Stimulated activated naive CD8-positive, alpha-beta T cell treated with anti-CD3 and anti-CD28 coated beads, Interleukin-15, Interleukin-2, amounts not matched to agents 100 ng/mL and 50 ng/mL, for 24 hours (primary cell): ENCODE results near the gene GM2A.
"Not testable (repeated sequence)": the region's sequence is repeated elsewhere in the genome, so short reads cannot be mapped to it uniquely, and the experiment has no call there.

Experiments
- H3K27ac Mint-ChIP-seq: one replicate; pipeline ENCODE4 v1.8.0; 2021; ENCODE audit warnings: mild to moderate bottlenecking, mixed read lengths
- H3K27me3 Mint-ChIP-seq: one replicate; pipeline ENCODE4 v1.8.0; 2021; ENCODE audit warnings: mixed read lengths
- H3K36me3 Mint-ChIP-seq: one replicate; pipeline ENCODE4 v1.8.0; 2021; ENCODE audit warnings: low read depth, mixed read lengths
- H3K4me1 Mint-ChIP-seq: one replicate; pipeline ENCODE4 v1.8.0; 2021; ENCODE audit warnings: low read depth, mixed read lengths
- H3K4me3 Mint-ChIP-seq: one replicate; pipeline ENCODE4 v1.8.0; 2021; ENCODE audit warnings: mild to moderate bottlenecking, mixed read lengths
- H3K9me3 Mint-ChIP-seq: one replicate; pipeline ENCODE4 v1.8.0; 2021; ENCODE audit warnings: mixed read lengths

Gene GM2A

GRCh38 chr5:151281001-151281639, 28.1 kb downstream of the GM2A start:
- Mint-ChIP-seq H3K4me3 (no peak overlapping the region), H3K27me3 (no peaks in the 10 kb centered on the region), H3K27ac (no peak overlapping the region), H3K4me1 (no peaks in the 10 kb centered on the region), H3K9me3 (no peaks in the 10 kb centered on the region), H3K36me3 (no peaks in the 10 kb centered on the region)

- no peak overlapping the region for H3K4me3 Mint-ChIP-seq
- no peaks in the 10 kb centered on the region for H3K27me3 Mint-ChIP-seq
- no peak overlapping the region for H3K27ac Mint-ChIP-seq
- no peaks in the 10 kb centered on the region for H3K36me3 Mint-ChIP-seq
- H3K4me1 Mint-ChIP-seq, result no peaks in the 10 kb centered on the region
- H3K9me3 Mint-ChIP-seq, result no peaks in the 10 kb centered on the region
These were observed 30.3 kb downstream of the GM2A start for GRCh38 chr5:151283120-151283825.

GRCh38 chr5:151284392-151284967, 31.5 kb downstream of the GM2A start:
- Mint-ChIP-seq H3K4me3 (no peak overlapping the region), H3K27me3 (no peaks in the 10 kb centered on the region), H3K4me1 (no peaks in the 10 kb centered on the region), H3K9me3 (no peaks in the 10 kb centered on the region), H3K27ac (no peak overlapping the region), H3K36me3 (no peaks in the 10 kb centered on the region)

- Mint-ChIP-seq H3K4me3 (no peak overlapping the region), H3K27me3 (no peaks in the 10 kb centered on the region), H3K36me3 (no peaks in the 10 kb centered on the region), H3K27ac (no peak overlapping the region), H3K4me1 (no peaks in the 10 kb centered on the region), H3K9me3 (no peaks in the 10 kb centered on the region)
These were observed 32.7 kb downstream of the GM2A start for GRCh38 chr5:151285683-151286082.

- Mint-ChIP-seq H3K27ac (no peak overlapping the region), H3K4me3 (no peak overlapping the region), H3K27me3 (no peaks in the 10 kb centered on the region), H3K9me3 (peaks cover 1% of the 10 kb centered on the region), H3K4me1 (no peaks in the 10 kb centered on the region), H3K36me3 (no peaks in the 10 kb centered on the region)
These were observed 33.3 kb downstream of the GM2A start for GRCh38 chr5:151286246-151286645.

- no peak overlapping the region for H3K4me3 Mint-ChIP-seq
- no peaks in the 10 kb centered on the region for H3K27me3 Mint-ChIP-seq
- peaks cover 3% of the 10 kb centered on the region for H3K9me3 Mint-ChIP-seq
- H3K27ac Mint-ChIP-seq, result no peak overlapping the region
- H3K36me3 Mint-ChIP-seq, result no peaks in the 10 kb centered on the region
- no peaks in the 10 kb centered on the region for H3K4me1 Mint-ChIP-seq
These were observed 35.2 kb downstream of the GM2A start for GRCh38 chr5:151288180-151288579.

- Mint-ChIP-seq H3K4me3 (no peak overlapping the region), H3K4me1 (no peaks in the 10 kb centered on the region), H3K27me3 (no peaks in the 10 kb centered on the region), H3K36me3 (no peaks in the 10 kb centered on the region), H3K9me3 (peaks cover 3% of the 10 kb centered on the region), H3K27ac (no peak overlapping the region)
These were observed 40.6 kb downstream of the GM2A start for GRCh38 chr5:151293624-151294023.

GRCh38 chr5:151295138-151295537, 42.2 kb downstream of the GM2A start:
- H3K4me1 Mint-ChIP-seq, result no peaks in the 10 kb centered on the region
- no peaks in the 10 kb centered on the region for H3K36me3 Mint-ChIP-seq
- no peaks in the 10 kb centered on the region for H3K27me3 Mint-ChIP-seq
- peaks cover 3% of the 10 kb centered on the region for H3K9me3 Mint-ChIP-seq
- H3K27ac Mint-ChIP-seq, result no peak overlapping the region
- H3K4me3 Mint-ChIP-seq, result no peak overlapping the region

GRCh38 chr5:151295791-151296477, 42.9 kb downstream of the GM2A start:
- no peak overlapping the region for H3K27ac Mint-ChIP-seq
- no peaks in the 10 kb centered on the region for H3K4me1 Mint-ChIP-seq
- no peak overlapping the region for H3K4me3 Mint-ChIP-seq
- H3K27me3 Mint-ChIP-seq, result no peaks in the 10 kb centered on the region
- no peaks in the 10 kb centered on the region for H3K36me3 Mint-ChIP-seq
- H3K9me3 Mint-ChIP-seq, result peaks cover 3% of the 10 kb centered on the region

GRCh38 chr5:151296478-151296830, 43.5 kb downstream of the GM2A start:
- peaks cover under 1% of the 10 kb centered on the region for H3K9me3 Mint-ChIP-seq

GRCh38 chr5:151296974-151297373, 44.0 kb downstream of the GM2A start:
- H3K36me3 Mint-ChIP-seq, result no peaks in the 10 kb centered on the region
- no peak overlapping the region for H3K4me3 Mint-ChIP-seq
- H3K9me3 Mint-ChIP-seq, result no peaks in the 10 kb centered on the region
- no peaks in the 10 kb centered on the region for H3K4me1 Mint-ChIP-seq
- H3K27me3 Mint-ChIP-seq, result peaks cover under 1% of the 10 kb centered on the region
- H3K27ac Mint-ChIP-seq, result no peak overlapping the region

More at GRCh38 chr5:151296478-151296830, 43.5 kb downstream of the GM2A start:
- H3K4me1 Mint-ChIP-seq, result no peaks in the 10 kb centered on the region
- H3K27me3 Mint-ChIP-seq, result no peaks in the 10 kb centered on the region
- no peak overlapping the region for H3K4me3 Mint-ChIP-seq
- no peaks in the 10 kb centered on the region for H3K36me3 Mint-ChIP-seq
- H3K27ac Mint-ChIP-seq, result no peak overlapping the region

GRCh38 chr5:151298063-151298855, 45.3 kb downstream of the GM2A start:
- Mint-ChIP-seq H3K27me3 (peaks cover 5% of the 10 kb centered on the region), H3K9me3 (no peaks in the 10 kb centered on the region), H3K36me3 (no peaks in the 10 kb centered on the region), H3K27ac (no peak overlapping the region), H3K4me3 (no peak overlapping the region), H3K4me1 (no peaks in the 10 kb centered on the region)

- Mint-ChIP-seq H3K36me3 (no peaks in the 10 kb centered on the region), H3K4me1 (no peaks in the 10 kb centered on the region), H3K27ac (no peak within 1 kb of the TSS), H3K9me3 (no peaks in the 10 kb centered on the region), H3K27me3 (peaks cover 5% of the 10 kb centered on the region), H3K4me3 (no peak within 1 kb of the TSS)
These were observed 50.7 kb downstream of the GM2A start, which contains the start of gene SLC36A3 for GRCh38 chr5:151303666-151304065. SLC36A3 (minus strand) TSS chr5:151303766; CDS start chr5:151303354, 412 bp downstream.

- not testable (repeated sequence) for H3K27ac Mint-ChIP-seq, H3K27me3 Mint-ChIP-seq, H3K4me1 Mint-ChIP-seq, H3K36me3 Mint-ChIP-seq, H3K9me3 Mint-ChIP-seq, H3K4me3 Mint-ChIP-seq
These were observed 56.3 kb downstream of the GM2A start for GRCh38 chr5:151309266-151309665.
